ENCODE measurements around the gene VAV1.

Gene VAV1

DNA sequence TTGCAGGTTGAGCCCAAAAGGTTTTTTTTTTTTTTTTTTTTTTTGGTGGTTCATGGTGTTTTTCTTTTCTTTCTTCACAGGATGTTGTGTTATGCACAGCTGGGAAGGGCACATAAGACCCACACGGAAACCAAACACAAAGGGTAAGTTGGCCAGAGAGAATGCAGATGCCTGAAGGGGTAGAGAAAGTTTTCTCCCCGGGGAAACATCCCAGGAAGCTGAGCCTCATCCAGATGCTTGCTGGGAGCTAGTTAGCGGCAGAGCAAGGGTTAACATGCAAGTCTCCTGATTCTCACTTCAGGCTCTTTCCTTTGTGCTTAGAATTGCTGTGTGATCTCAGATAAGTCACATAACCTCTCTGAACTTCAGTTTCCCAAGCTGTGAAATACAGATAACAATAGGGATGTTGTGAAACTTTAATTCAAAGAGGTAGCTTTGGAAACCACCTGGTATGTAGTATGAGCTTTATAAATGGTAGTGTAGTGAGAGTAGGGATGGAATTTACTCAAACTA is 117.9 kb downstream of the VAV1 start:
- no peak for DNase-seq (ENCODE audit: low read depth)
- TF ChIP-seq, protein P1, sequence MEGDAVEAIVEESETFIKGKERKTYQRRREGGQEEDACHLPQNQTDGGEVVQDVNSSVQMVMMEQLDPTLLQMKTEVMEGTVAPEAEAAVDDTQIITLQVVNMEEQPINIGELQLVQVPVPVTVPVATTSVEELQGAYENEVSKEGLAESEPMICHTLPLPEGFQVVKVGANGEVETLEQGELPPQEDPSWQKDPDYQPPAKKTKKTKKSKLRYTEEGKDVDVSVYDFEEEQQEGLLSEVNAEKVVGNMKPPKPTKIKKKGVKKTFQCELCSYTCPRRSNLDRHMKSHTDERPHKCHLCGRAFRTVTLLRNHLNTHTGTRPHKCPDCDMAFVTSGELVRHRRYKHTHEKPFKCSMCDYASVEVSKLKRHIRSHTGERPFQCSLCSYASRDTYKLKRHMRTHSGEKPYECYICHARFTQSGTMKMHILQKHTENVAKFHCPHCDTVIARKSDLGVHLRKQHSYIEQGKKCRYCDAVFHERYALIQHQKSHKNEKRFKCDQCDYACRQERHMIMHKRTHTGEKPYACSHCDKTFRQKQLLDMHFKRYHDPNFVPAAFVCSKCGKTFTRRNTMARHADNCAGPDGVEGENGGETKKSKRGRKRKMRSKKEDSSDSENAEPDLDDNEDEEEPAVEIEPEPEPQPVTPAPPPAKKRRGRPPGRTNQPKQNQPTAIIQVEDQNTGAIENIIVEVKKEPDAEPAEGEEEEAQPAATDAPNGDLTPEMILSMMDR (conservative IDR thresholded peaks at IDR 0.05; ENCODE audit: low read length) = no peak
- no peak overlapping the region for H3K4me3 ChIP-seq (ENCODE audit: low read length)

DNA sequence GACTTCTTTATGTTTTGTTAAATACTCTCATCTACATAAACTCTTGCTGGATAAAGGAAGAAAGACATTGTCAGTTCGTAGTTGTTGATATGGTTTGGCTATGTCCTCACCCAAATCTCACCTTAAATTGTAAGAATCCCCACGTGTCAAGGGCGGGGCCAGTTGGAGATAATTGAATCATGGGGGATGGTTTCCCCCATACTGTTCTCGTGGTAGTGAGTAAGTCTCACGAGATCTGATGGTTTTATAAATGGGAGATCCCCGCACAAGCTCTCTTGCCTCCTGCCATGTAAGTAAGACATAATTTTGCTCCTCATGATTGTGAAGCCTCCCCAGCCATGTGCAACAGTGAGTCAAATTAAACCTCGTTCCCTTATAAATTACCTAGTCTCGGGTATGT is 118.4 kb downstream of the VAV1 start:
- no peak for DNase-seq (ENCODE audit: low read depth)
- TF ChIP-seq, protein P1 (conservative IDR thresholded peaks at IDR 0.05; ENCODE audit: low read length) = no peak
- no peak overlapping the region for H3K4me3 ChIP-seq (ENCODE audit: low read length)

DNA sequence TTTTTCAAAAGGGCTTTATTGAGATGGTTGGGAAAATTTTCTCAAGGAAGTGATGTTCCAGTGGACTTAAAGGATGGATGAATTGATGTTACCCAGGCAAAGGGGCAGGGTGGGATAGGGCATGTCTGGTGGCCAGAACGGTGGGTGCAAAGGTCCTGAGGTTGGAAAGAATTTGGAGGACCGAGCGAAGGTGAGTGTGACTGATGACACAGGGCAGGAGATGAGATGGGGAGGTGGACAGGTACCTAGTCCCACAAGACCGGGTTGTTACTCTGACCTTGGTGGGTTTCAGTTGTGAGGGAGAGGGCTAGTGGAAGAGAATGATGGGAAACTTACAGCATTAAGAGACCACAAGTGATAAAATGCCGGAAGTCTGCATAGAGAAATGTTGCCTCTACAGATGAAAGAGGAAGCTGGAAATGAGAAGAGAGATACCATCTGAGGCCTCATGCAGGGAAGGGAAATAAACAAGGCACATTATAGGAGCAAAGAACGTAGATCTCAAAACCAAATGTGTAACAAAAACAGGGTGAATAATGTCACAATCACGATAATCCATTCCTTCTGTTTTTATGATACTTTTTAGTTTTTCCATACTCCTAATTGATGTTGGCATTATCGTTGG is 119.4 kb downstream of the VAV1 start:
- DNase-seq (ENCODE audit: low read depth) = no peak
- no peak overlapping the region for H3K4me3 ChIP-seq (ENCODE audit: low read length)

DNA sequence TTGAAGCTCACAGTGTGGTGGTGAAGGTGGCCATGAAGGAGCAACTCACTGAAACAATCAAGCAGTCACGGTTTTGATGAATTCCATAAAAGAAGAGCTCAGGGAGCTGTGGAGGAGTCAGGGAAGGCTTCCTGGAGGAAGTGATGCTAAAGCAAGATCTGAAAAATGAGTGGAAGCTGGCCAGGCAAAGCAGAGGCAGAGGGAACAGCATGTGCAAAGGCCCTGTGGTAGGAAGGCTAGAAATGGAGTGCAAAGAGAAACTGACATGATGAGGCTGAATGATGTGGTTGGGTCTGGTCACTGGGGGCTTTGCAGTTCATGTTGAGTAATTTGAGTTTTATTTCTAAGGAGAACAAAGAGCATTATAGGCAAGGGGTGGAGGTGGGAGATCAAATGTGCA is 121.8 kb downstream of the VAV1 start:
- no peak for DNase-seq (ENCODE audit: low read depth)
- TF ChIP-seq, protein P1 (conservative IDR thresholded peaks at IDR 0.05; ENCODE audit: low read length) = no peak

More for the DNA sequence above, 119.4 kb downstream of the VAV1 start:
- TF ChIP-seq, protein P1 (conservative IDR thresholded peaks at IDR 0.05; ENCODE audit: low read length) = no peak

DNA sequence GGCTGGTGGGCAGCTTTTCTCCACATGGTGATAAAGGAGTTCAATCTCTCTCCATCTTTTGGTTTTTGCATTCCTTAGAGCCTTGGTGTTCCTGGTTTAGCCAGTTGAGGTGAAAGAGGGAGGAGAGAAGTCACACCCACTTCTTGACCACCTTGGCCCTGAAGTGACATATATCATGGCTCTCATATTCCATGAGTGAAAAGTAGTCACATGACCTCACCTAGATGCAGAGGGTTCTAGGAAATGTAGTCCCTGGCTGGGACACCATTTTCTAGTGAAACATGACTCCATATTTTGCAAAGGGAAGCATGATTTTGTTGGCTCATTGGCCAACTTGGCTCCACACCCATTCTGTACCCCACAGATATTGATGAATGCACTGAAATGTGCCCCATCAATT is 130.9 kb downstream of the VAV1 start:
- TF ChIP-seq, protein P1 (conservative IDR thresholded peaks at IDR 0.05; ENCODE audit: low read length) = no peak
- H3K4me3 ChIP-seq (ENCODE audit: low read length) = no peak overlapping the region
- DNase-seq (ENCODE audit: low read depth) = no peak

More for the DNA sequence above, 121.8 kb downstream of the VAV1 start:
- no peak overlapping the region for H3K4me3 ChIP-seq (ENCODE audit: low read length)

DNA sequence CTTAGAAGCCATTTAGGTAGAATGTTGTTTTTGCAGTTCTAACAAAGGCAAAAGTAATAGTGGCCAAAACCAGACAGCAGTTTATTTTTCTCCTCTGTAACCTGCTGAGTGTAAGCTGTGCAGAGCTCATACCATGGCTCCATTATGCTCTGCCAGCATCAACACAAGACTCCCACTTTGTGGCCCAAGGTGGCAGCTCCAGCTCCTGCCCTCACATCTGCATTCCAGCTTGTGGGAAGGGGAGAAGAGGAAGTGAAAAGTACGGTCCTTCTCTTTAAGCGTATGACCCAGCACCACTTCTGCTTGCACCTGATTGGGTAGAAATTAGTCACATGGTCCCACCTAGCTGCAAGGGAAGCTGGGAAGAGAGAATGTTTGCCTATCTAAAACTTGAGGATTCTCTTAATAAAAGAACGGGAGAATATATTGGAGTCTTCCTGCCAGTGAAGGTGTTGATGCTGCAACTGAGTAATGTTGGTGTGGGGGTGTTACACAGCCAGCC is 134.1 kb downstream of the VAV1 start:
- DNase-seq (ENCODE audit: low read depth) = no peak
- TF ChIP-seq, protein P1 (conservative IDR thresholded peaks at IDR 0.05; ENCODE audit: low read length) = no peak
- no peak overlapping the region for H3K4me3 ChIP-seq (ENCODE audit: low read length)
